IMR-90 (cell line): ENCODE results near the gene RUBCN.

Experiments used
- BHLHE40 ChIP-seq: fragments of 150-350 bp; IDR thresholded peaks from 2 replicates; pipeline ENCODE4 v1.6.1; 2016; ENCODE audit warnings: mild to moderate bottlenecking, low read depth, low read length
- CEBPB ChIP-seq: IDR thresholded peaks from 2 replicates; pipeline ENCODE4 v1.6.1; 2012; ENCODE audit warnings: low read depth, low read length, improper control_type of control experiment
- MAFK ChIP-seq: IDR thresholded peaks from 2 replicates; pipeline ENCODE4 v1.6.1; 2012; ENCODE audit warnings: low read depth, low read length, improper control_type of control experiment
- MAZ ChIP-seq: IDR thresholded peaks from 2 replicates; pipeline ENCODE4 v1.6.1; 2012; ENCODE audit warnings: low read depth, mild to moderate bottlenecking, low read length, improper control_type of control experiment, moderate library complexity, borderline replicate concordance
- MXI1 ChIP-seq: IDR thresholded peaks from 2 replicates; pipeline ENCODE4 v1.6.1; 2012; ENCODE audit warnings: low read depth, mild to moderate bottlenecking, low read length, moderate library complexity, borderline replicate concordance
- POLR2A ChIP-seq: IDR thresholded peaks from 2 replicates; pipeline ENCODE4 v1.6.1; 2012; ENCODE audit warnings: mild to moderate bottlenecking, low read depth, low read length
- RAD21 ChIP-seq: IDR thresholded peaks from 2 replicates; pipeline ENCODE4 v1.6.1; 2012; ENCODE audit warnings: low read length, improper control_type of control experiment
- RFX5 ChIP-seq: IDR thresholded peaks from 2 replicates; pipeline ENCODE4 v1.8.0; 2012; ENCODE audit warnings: low read depth, mild to moderate bottlenecking, low read length, moderate library complexity
- TF ChIP-seq, protein P1 (sequence below): conservative IDR thresholded peaks from 2 replicates; pipeline ENCODE4 v1.5.1; 2012; ENCODE audit warnings: mild to moderate bottlenecking, low read depth, low read length, improper control_type of control experiment
- TF ChIP-seq, protein P2 (sequence below): fragments of 150-350 bp; IDR thresholded peaks from 2 replicates; pipeline ENCODE4 v1.6.1; 2016; ENCODE audit warnings: low read depth, mild to moderate bottlenecking, low read length, moderate library complexity, borderline replicate concordance

- TF ChIP-seq, protein P1, sequence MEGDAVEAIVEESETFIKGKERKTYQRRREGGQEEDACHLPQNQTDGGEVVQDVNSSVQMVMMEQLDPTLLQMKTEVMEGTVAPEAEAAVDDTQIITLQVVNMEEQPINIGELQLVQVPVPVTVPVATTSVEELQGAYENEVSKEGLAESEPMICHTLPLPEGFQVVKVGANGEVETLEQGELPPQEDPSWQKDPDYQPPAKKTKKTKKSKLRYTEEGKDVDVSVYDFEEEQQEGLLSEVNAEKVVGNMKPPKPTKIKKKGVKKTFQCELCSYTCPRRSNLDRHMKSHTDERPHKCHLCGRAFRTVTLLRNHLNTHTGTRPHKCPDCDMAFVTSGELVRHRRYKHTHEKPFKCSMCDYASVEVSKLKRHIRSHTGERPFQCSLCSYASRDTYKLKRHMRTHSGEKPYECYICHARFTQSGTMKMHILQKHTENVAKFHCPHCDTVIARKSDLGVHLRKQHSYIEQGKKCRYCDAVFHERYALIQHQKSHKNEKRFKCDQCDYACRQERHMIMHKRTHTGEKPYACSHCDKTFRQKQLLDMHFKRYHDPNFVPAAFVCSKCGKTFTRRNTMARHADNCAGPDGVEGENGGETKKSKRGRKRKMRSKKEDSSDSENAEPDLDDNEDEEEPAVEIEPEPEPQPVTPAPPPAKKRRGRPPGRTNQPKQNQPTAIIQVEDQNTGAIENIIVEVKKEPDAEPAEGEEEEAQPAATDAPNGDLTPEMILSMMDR, result no peak
- no peak for TF ChIP-seq POLR2A
- TF ChIP-seq RFX5, result no peak
- TF ChIP-seq MAFK, result no peak
- TF ChIP-seq, protein P2, sequence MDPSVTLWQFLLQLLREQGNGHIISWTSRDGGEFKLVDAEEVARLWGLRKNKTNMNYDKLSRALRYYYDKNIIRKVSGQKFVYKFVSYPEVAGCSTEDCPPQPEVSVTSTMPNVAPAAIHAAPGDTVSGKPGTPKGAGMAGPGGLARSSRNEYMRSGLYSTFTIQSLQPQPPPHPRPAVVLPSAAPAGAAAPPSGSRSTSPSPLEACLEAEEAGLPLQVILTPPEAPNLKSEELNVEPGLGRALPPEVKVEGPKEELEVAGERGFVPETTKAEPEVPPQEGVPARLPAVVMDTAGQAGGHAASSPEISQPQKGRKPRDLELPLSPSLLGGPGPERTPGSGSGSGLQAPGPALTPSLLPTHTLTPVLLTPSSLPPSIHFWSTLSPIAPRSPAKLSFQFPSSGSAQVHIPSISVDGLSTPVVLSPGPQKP, result no peak
- TF ChIP-seq MAZ, result no peak
- no peak for TF ChIP-seq CEBPB
- TF ChIP-seq BHLHE40, result no peak
- TF ChIP-seq RAD21, result no peak
- no peak for TF ChIP-seq MXI1
Measured at GRCh38 chr3:197670361-197670760, 66.3 kb downstream of the RUBCN start.
